Astrocyte (in vitro differentiated cells and primary cell): Measurements from ENCODE around the gene ADH7. TPM values are rescaled to one million over a fixed set of nuclear protein-coding genes. Genes with fewer than 3 reads are reported as not detected.

ENCODE experiments used
- DNase-seq: peaks from one replicate; pipeline ENCODE4 v3.0.0-alpha.2; 2010; ENCODE audit warnings: low read depth
- FAIRE-seq: peaks from 2 replicates; lab custom pipeline; 2011; peaks lifted over from hg19 to GRCh38; lab: Jason Lieb, UNC
- H2AFZ ChIP-seq: 2 replicates; pipeline ENCODE4 v1.6.0; 2012; ENCODE audit warnings: low read depth, low read length, inconsistent platforms
- H3K27ac ChIP-seq: 2 replicates; pipeline ENCODE4 v1.5.1; 2011; ENCODE audit warnings: low read depth, low read length, inconsistent platforms
- H3K27me3 ChIP-seq: 2 replicates; pipeline ENCODE4 v1.6.0; 2011; ENCODE audit warnings: low read length, inconsistent platforms; ENCODE audit not compliant: insufficient read depth
- H3K36me3 ChIP-seq: 2 replicates; pipeline ENCODE4 v1.5.1; 2011; ENCODE audit warnings: low read length, inconsistent platforms; ENCODE audit not compliant: insufficient read depth
- H3K4me1 ChIP-seq: 2 replicates; pipeline ENCODE4 v1.5.1; 2011; ENCODE audit warnings: low read length, inconsistent platforms; ENCODE audit not compliant: insufficient read depth
- H3K4me2 ChIP-seq: 2 replicates; pipeline ENCODE4 v1.6.0; 2012; ENCODE audit warnings: low read length, inconsistent platforms
- H3K4me3 ChIP-seq: 2 replicates; pipeline ENCODE4 v1.5.1; 2011; ENCODE audit warnings: low read depth, mild to moderate bottlenecking, low read length, inconsistent platforms; ENCODE audit not compliant: insufficient read depth
- H3K79me2 ChIP-seq: 2 replicates; pipeline ENCODE4 v1.6.0; 2012; ENCODE audit warnings: mild to moderate bottlenecking, low read length, inconsistent platforms; ENCODE audit not compliant: insufficient read depth
- H3K9ac ChIP-seq: 2 replicates; pipeline ENCODE4 v1.6.0; 2012; ENCODE audit warnings: mild to moderate bottlenecking, low read length, inconsistent platforms
- H3K9me3 ChIP-seq: 2 replicates; pipeline ENCODE4 v1.5.1; 2012; ENCODE audit warnings: low read depth, mild to moderate bottlenecking, low read length, inconsistent platforms; ENCODE audit not compliant: insufficient read depth
- H4K20me1 ChIP-seq: 2 replicates; pipeline ENCODE4 v1.6.0; 2012; ENCODE audit warnings: low read length, inconsistent platforms; ENCODE audit not compliant: insufficient read depth
- H3K27ac Mint-ChIP-seq: one replicate; pipeline ENCODE4 v1.8.0; 2021; ENCODE audit warnings: mild to moderate bottlenecking, mixed read lengths; ENCODE audit not compliant: unreplicated experiment
- H3K27me3 Mint-ChIP-seq: one replicate; pipeline ENCODE4 v1.8.0; 2021; ENCODE audit warnings: low read depth, mixed read lengths; ENCODE audit not compliant: unreplicated experiment
- H3K36me3 Mint-ChIP-seq: one replicate; pipeline ENCODE4 v1.8.0; 2021; ENCODE audit warnings: low read depth, mixed read lengths; ENCODE audit not compliant: unreplicated experiment
- H3K4me1 Mint-ChIP-seq: one replicate; pipeline ENCODE4 v1.8.0; 2021; ENCODE audit warnings: low read depth, mixed read lengths; ENCODE audit not compliant: unreplicated experiment
- H3K4me3 Mint-ChIP-seq: one replicate; pipeline ENCODE4 v1.8.0; 2021; ENCODE audit warnings: mild to moderate bottlenecking, moderate library complexity, mixed read lengths; ENCODE audit not compliant: unreplicated experiment
- H3K9me3 Mint-ChIP-seq: one replicate; pipeline ENCODE4 v1.8.0; 2021; ENCODE audit warnings: mild to moderate bottlenecking, mixed read lengths; ENCODE audit not compliant: unreplicated experiment
- EZH2 ChIP-seq: IDR thresholded peaks from 2 replicates; pipeline ENCODE4 v1.6.1; 2012; ENCODE audit warnings: mild to moderate bottlenecking, low read length, inconsistent platforms; ENCODE audit not compliant: insufficient read depth
- total RNA-seq: library from RNA; stranded (reverse); gene quantifications from 2 replicates; pipeline ENCODE4 v1.2.1, GENCODE V29; 2021
- TF ChIP-seq, protein P1 (sequence below): IDR thresholded peaks from 2 replicates; pipeline ENCODE4 v1.5.1; 2011; ENCODE audit warnings: low read depth, mild to moderate bottlenecking, inconsistent platforms, low read length, moderate library complexity; ENCODE audit not compliant: insufficient read depth

The ADH7 gene
- total RNA-seq, 1 donor from 2014 or later: not detected

DNA sequence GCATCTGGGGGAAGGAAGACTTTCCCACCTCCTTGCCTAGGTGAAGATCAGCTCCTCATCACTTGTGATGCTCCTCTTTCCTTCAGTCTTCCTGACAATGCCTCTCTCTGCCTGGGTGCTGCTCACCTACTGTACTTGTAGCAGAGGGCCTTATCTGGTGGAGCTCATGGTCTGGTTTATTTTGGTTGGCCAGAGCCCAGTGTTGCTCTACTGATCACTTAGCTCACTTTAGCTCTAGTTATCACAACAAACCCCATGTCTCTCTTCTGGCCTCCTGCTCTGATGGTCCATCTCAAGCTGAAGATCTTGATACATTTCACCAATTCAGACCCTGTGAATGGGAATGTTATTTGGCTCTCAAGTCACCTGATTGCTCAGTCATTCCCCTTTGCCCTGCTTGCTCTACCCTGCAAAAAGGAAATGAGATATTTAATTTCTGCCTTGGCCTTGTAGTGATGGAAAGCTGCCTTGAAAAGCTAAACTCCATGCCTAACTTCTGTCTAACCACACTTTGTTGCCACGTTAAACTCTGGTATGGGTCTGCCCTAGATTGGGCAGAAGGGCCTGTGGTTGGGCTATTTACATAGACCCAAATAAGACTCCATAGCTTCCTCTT is 52.3 kb downstream of the ADH7 start:
- Histone ChIP-seq H3K27ac (no peak overlapping the region), H3K4me2 (no peak overlapping the region), H3K79me2 (no peaks in the 10 kb centered on the region), H4K20me1 (no peaks in the 10 kb centered on the region), H3K9me3 (no peaks in the 10 kb centered on the region), H3K4me1 (no peaks in the 10 kb centered on the region), H3K27me3 (no peaks in the 10 kb centered on the region), H3K9ac (no peak overlapping the region), H3K36me3 (no peaks in the 10 kb centered on the region), H2AFZ (no peak overlapping the region), H3K4me3 (no peak overlapping the region)
- H3K9me3 Mint-ChIP-seq: no peaks in the 10 kb centered on the region
- TF ChIP-seq EZH2: no peak
- TF ChIP-seq, protein P1, sequence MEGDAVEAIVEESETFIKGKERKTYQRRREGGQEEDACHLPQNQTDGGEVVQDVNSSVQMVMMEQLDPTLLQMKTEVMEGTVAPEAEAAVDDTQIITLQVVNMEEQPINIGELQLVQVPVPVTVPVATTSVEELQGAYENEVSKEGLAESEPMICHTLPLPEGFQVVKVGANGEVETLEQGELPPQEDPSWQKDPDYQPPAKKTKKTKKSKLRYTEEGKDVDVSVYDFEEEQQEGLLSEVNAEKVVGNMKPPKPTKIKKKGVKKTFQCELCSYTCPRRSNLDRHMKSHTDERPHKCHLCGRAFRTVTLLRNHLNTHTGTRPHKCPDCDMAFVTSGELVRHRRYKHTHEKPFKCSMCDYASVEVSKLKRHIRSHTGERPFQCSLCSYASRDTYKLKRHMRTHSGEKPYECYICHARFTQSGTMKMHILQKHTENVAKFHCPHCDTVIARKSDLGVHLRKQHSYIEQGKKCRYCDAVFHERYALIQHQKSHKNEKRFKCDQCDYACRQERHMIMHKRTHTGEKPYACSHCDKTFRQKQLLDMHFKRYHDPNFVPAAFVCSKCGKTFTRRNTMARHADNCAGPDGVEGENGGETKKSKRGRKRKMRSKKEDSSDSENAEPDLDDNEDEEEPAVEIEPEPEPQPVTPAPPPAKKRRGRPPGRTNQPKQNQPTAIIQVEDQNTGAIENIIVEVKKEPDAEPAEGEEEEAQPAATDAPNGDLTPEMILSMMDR: no peak
- DNase-seq: no peak
- H3K27me3 Mint-ChIP-seq: no peaks in the 10 kb centered on the region
- FAIRE-seq: no peak
- no peaks in the 10 kb centered on the region for H3K36me3 Mint-ChIP-seq
- H3K27ac Mint-ChIP-seq: no peak overlapping the region
- no peaks in the 10 kb centered on the region for H3K4me1 Mint-ChIP-seq
- H3K4me3 Mint-ChIP-seq: no peak overlapping the region

DNA sequence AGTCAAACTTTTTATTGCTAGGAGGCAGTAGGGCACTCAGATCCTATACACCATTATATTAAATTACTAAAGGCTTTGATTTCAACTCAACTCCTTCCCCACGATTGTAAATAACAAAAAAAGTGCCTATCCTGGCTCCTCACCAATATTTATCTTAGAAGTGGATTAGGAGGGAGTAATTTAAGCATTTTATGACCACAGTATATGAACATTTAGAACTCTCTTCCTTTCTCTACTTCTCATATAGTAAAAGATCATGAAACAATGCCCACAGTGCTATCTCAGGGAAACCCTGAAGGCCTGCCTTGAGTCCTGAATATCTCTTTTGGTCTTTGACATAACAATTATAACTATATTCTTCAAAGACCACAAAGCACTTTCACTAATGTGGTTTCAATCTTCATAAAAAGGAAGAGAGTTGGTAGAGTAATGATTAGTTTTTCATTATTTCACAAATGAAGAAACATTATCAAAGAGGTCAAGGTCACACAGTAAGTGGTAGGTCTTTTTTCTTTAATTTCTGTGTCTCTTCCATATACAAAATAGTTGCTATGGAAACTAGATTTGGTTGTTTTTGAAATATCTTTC is 53.5 kb downstream of the ADH7 start:
- Histone ChIP-seq H3K36me3 (no peaks in the 10 kb centered on the region), H3K4me1 (no peaks in the 10 kb centered on the region), H2AFZ (no peak overlapping the region), H3K27me3 (no peaks in the 10 kb centered on the region), H3K4me3 (no peak overlapping the region), H4K20me1 (no peaks in the 10 kb centered on the region), H3K27ac (no peak overlapping the region), H3K79me2 (no peaks in the 10 kb centered on the region), H3K4me2 (no peak overlapping the region), H3K9ac (no peak overlapping the region), H3K9me3 (no peaks in the 10 kb centered on the region)
- H3K9me3 Mint-ChIP-seq: no peaks in the 10 kb centered on the region
- no peak for FAIRE-seq
- H3K36me3 Mint-ChIP-seq: no peaks in the 10 kb centered on the region
- H3K27ac Mint-ChIP-seq: no peak overlapping the region
- no peak overlapping the region for H3K4me3 Mint-ChIP-seq
- TF ChIP-seq, protein P1: no peak
- TF ChIP-seq EZH2: no peak
- no peaks in the 10 kb centered on the region for H3K27me3 Mint-ChIP-seq
- H3K4me1 Mint-ChIP-seq: no peaks in the 10 kb centered on the region
- no peak for DNase-seq

DNA sequence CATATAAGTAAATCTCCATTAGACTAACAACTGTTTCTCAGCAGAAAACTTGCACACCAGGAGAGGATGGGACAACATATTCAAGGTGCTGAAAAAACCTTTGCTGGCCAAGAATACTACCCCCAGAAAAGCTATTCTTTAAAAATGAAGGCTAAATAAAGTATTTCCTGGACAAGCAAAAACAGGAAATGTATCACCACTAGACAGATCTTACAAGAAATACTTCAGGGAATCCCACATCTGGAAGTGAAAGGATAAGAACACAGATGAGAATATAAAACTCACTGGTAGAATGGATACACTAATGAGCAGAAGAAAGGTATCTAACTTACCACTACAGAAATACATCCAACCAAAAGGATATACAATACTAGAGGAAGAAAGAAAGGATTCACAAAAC is 55.6 kb downstream of the ADH7 start:
- Histone ChIP-seq H3K9me3 (no peaks in the 10 kb centered on the region), H3K27ac (no peak overlapping the region), H3K36me3 (no peaks in the 10 kb centered on the region), H3K4me3 (no peak overlapping the region), H3K79me2 (no peaks in the 10 kb centered on the region), H3K9ac (no peak overlapping the region), H3K4me2 (no peak overlapping the region), H4K20me1 (no peaks in the 10 kb centered on the region), H2AFZ (no peak overlapping the region), H3K4me1 (no peaks in the 10 kb centered on the region), H3K27me3 (no peaks in the 10 kb centered on the region)
- H3K9me3 Mint-ChIP-seq: peaks cover 8% of the 10 kb centered on the region
- DNase-seq (no peak), FAIRE-seq (no peak)
- no peaks in the 10 kb centered on the region for H3K4me1 Mint-ChIP-seq
- TF ChIP-seq, protein P1: no peak
- TF ChIP-seq EZH2: no peak
- no peaks in the 10 kb centered on the region for H3K27me3 Mint-ChIP-seq
- no peak overlapping the region for H3K27ac Mint-ChIP-seq
- H3K4me3 Mint-ChIP-seq: no peak overlapping the region
- H3K36me3 Mint-ChIP-seq: no peaks in the 10 kb centered on the region
